ENCODE measurements around the gene FLT1. TPM values are rescaled to one million over a fixed set of nuclear protein-coding genes. Genes with fewer than 3 reads are reported as not detected.

FLT1 gene
- total and polyA plus RNA-seq, 11 donors, result 13.1 to 73.2 (median 41.1) TPM

GRCh38 chr13:28476919-28477708 is 17.8 kb downstream of the FLT1 start:
- peaks cover 0 to 10% (median 0%) of the 10 kb centered on the region in 9 donors for H3K36me3 ChIP-seq
- no peak overlapping the region for H3K4me3 ChIP-seq
- H3K4me1 ChIP-seq, result peaks cover 3 to 55% (median 17%) of the 10 kb centered on the region in 12 donors
- 69 to 77% (median 70%) methylated on average over 11 of the region's 11 CpGs for WGBS, 4 donors
- H3K27me3 ChIP-seq, result no peaks in the 10 kb centered on the region
- ATAC-seq (peak in 1 of 4 donors; percentile 9), DNase-seq (no peak)
- TF ChIP-seq POLR2A (IDR thresholded peaks at IDR 0.05), result no peak
- TF ChIP-seq CTCF (IDR thresholded peaks at IDR 0.05), result no peak
- H3K27ac ChIP-seq, result no peak overlapping the region
- H3K9me3 ChIP-seq, result no peaks in the 10 kb centered on the region
- intact Hi-C loops (cut with DNase I), result no loop called here

DNA sequence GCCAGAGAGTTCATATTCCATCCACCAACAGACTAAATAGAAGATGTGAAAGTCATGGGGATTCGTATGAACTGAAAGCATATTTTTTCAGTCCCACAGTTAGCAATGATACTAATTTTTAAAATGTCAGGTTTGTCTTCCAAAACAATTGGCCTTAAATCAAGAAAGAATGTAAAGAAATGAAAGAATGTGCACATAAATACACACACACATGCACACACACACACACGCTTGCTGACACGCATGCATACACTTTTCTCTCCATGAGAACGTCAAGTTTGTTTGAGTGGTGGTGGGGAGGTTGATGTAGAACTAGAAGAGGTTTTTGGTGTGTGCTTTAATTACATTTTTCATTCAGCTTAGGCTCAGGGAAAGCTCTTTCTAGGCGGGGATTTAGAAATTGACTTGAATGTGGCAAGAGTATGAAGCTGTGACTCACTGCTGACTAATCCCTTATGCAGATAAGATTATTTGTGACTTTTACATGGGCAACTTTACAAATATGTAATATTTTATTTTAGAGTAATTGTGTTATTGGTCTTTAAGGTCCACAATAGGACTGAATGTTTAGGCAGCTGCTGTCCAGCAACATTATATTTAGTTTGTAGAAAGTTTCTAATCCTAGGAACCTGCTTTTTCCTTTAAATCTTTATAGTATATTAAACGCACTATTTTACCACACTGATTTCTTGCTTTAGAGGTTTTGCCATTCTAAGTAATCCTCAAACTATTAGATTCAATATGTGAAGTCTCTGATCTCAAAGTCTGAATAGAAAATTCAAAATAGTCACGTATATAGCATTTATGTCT is 18.8 kb downstream of the FLT1 start:
- Histone ChIP-seq H3K9me3 (no peaks in the 10 kb centered on the region), H3K27me3 (no peaks in the 10 kb centered on the region), H3K4me1 (peaks cover 3 to 55% (median 19%) of the 10 kb centered on the region in 12 donors), H3K4me3 (no peak overlapping the region), H3K27ac (no peak overlapping the region), H3K36me3 (peaks cover 0 to 13% (median 0%) of the 10 kb centered on the region in 9 donors)
- no peak for DNase-seq
- TF ChIP-seq POLR2A (IDR thresholded peaks at IDR 0.05), result no peak
- no peak for TF ChIP-seq CTCF (IDR thresholded peaks at IDR 0.05)
- intact Hi-C loops (cut with DNase I), result no loop called here
- peak in 3 of 4 donors; percentile 35 to 82 (median 69) for ATAC-seq
- 68 to 74% (median 73%) methylated on average over 7 of the region's 7 CpGs for WGBS, 4 donors

DNA sequence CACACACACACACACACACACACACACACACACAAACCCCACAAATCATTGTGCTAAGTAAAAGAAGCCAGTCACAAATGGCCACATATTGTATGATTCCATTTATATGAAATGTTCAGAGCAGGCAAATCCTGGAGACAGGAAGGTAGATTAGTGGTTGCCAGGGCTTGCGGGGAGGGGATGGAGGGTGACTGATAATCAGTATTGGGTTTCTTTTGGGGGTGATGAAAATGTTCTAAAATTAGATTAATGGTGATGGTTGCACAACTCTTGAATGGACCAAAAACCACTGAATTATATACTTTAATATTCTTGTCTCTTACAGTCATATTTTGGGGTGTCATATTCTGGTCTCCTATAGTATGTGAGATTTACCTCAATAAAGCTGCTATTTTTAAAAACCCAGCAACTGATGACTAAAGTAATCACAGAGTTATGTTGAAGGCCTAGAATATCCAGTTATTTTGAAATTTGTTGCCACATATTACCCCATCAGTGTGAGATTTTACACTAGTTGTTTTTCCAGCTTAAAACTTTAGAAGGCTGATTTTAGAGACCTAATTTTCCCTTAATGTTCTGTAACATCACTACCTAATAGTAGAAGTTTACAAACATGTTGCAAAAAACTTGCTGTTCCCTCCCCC is 20.3 kb downstream of the FLT1 start:
- WGBS, 4 donors, result 70 to 85% (median 80%) methylated on average over 1 of the region's 1 CpG
- no peak for DNase-seq
- Histone ChIP-seq H3K36me3 (peaks cover 0 to 20% (median 0%) of the 10 kb centered on the region in 9 donors), H3K4me3 (no peak overlapping the region), H3K27ac (no peak overlapping the region), H3K27me3 (peaks cover 0 to 5% (median 0%) of the 10 kb centered on the region in 9 donors), H3K4me1 (peaks cover 3 to 51% (median 17%) of the 10 kb centered on the region in 12 donors), H3K9me3 (no peaks in the 10 kb centered on the region)
- intact Hi-C loops (cut with DNase I), result no loop called here
- TF ChIP-seq POLR2A (IDR thresholded peaks at IDR 0.05) (no peak), CTCF (IDR thresholded peaks at IDR 0.05) (no peak)
- ATAC-seq, result no peak

All from heart left ventricle (tissue), 16 donors.